ENCODE measurements around the gene SMIM29. TPM values are rescaled to one million over a fixed set of nuclear protein-coding genes. Genes with fewer than 3 reads are reported as not detected.

Gene SMIM29
- total and polyA plus RNA-seq, 5 donors: 17.0 to 34.8 (median 23.9) TPM

DNA sequence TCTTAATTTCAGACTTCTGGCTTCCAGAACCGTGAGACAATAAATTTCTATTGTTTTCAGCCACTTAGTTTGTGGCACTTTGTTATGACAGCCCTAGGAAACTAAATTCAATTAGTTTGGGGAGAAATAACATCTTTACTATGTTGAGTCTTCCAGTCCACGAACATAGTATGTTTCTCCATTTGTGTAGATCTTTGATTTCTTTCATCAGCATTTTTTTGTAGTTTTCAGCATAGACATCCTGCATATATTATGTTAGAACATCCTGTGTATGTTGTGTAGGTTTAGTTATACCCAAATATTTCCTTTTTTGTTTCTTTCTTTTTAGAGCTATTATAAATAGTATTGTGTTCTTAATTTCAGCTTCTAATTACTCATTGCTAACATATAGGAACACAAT is 30.1 kb downstream of the SMIM29 start:
- whole genome bisulfite sequencing: 63% methylated on average over 2 of the region's 2 CpGs
- Histone ChIP-seq H3K9me3 (ENCODE audit: control insufficient read depth, low read length) (no peaks in the 10 kb centered on the region), H3K4me3 (ENCODE audit: low read length) (no peak overlapping the region), H3K4me1 (ENCODE audit: control insufficient read depth, insufficient read depth, low read length) (no peaks in the 10 kb centered on the region), H3K27ac (ENCODE audit: low read length) (no peak overlapping the region), H3K27me3 (ENCODE audit: control insufficient read depth, insufficient read depth) (no peaks in the 10 kb centered on the region)
- ATAC-seq (no peak), DNase-seq (no peak)
- intact Hi-C loops (cut with DNase I): no loop called here

DNA sequence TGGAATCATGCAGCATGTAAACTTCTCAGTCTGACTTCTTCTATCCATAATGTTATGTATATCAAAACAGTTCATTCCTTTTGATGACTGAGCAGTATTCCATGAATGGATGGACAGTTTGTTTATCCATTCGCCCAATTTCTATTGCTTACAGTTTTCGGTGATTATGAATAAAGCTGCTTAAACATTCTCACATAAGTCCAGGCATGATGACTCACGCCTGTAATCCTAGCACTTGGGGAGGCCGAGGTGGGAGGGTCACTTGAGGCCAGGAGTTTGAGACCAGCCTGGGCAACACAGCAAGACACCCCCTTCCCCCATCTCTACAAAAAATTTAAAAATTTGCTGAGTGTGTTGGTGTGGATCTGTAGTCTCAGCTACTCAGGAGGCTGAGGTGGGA is 35.0 kb downstream of the SMIM29 start:
- intact Hi-C loops (cut with DNase I): no loop called here
- Histone ChIP-seq H3K4me3 (ENCODE audit: low read length) (no peak overlapping the region), H3K4me1 (ENCODE audit: control insufficient read depth, insufficient read depth, low read length) (no peaks in the 10 kb centered on the region), H3K9me3 (ENCODE audit: control insufficient read depth, low read length) (no peaks in the 10 kb centered on the region), H3K27me3 (ENCODE audit: control insufficient read depth, insufficient read depth) (no peaks in the 10 kb centered on the region), H3K27ac (ENCODE audit: low read length) (no peak overlapping the region)
- DNase-seq (no peak), ATAC-seq (no peak)
- WGBS: 87% methylated on average over 4 of the region's 4 CpGs

DNA sequence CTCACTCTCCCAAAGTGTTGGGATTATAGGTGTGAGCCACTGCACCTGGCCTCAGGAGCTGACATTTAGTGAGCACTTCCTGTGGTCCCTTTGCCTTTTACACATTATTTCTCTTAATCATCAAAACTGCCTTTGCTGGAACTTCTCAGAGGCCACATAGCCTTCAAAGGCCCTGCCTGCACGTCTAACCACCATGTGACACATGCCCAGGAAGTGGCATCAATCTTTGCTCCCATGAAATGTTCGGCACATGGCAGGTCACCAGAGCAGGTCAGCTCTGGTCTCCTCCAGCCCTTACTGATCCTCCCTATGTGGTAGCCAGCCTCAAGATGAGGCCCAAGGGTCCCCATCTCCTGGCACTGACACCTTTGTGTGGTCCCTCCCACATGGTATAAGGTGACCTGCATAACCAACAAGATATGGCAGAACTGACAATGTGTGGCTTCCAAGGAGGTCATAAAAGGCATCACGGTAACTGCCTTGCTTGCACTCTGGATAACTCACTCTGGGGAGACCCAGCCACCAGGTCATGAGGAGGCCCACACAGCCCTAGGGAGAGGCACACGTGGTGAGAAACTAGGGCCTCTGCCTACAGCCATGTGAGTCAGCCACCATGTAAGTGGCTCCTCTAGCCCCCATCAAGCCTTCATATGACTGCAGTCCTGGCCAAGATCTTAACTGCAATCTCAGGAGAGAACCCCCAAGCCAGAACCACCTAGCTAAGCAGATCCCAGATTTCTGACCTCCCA is 40.9 kb downstream of the SMIM29 start:
- ATAC-seq (no peak), DNase-seq (no peak)
- Histone ChIP-seq H3K27me3 (ENCODE audit: control insufficient read depth, insufficient read depth) (no peaks in the 10 kb centered on the region), H3K4me3 (ENCODE audit: low read length) (no peak overlapping the region), H3K27ac (ENCODE audit: low read length) (no peak overlapping the region), H3K4me1 (ENCODE audit: control insufficient read depth, insufficient read depth, low read length) (no peaks in the 10 kb centered on the region), H3K9me3 (ENCODE audit: control insufficient read depth, low read length) (no peaks in the 10 kb centered on the region)
- WGBS: 85% methylated on average over 4 of the region's 4 CpGs
- intact Hi-C loops (cut with DNase I): no loop called here

DNA sequence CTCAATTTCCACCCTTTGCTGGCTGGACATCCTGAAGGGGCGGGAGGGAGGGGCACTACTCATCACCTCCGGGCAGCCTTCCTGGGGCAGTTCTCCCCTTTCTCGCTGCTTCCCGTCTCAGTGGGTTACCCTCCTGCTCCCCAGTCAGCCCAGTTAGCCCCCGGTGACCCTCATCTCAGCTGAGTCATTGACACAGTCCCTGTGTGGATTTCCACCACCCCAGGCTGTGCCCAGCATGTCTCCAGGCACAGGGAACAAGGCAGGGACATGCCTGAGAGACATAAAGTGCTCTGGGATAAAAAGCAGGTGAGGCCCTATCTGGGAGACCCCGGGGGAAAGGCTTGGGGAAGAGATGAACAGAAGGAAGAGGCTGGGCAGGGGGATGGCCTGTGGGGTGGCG is 42.1 kb downstream of the SMIM29 start:
- DNase-seq: no peak
- intact Hi-C loops (cut with DNase I): no loop called here
- ATAC-seq: no peak
- H3K9me3 ChIP-seq (ENCODE audit: control insufficient read depth, low read length): no peaks in the 10 kb centered on the region
- H3K27ac ChIP-seq (ENCODE audit: low read length): no peak overlapping the region
- no peaks in the 10 kb centered on the region for H3K27me3 ChIP-seq (ENCODE audit: control insufficient read depth, insufficient read depth)
- no peak overlapping the region for H3K4me3 ChIP-seq (ENCODE audit: low read length)
- WGBS: 65% methylated on average over 7 of the region's 7 CpGs
- no peaks in the 10 kb centered on the region for H3K4me1 ChIP-seq (ENCODE audit: control insufficient read depth, insufficient read depth, low read length)

DNA sequence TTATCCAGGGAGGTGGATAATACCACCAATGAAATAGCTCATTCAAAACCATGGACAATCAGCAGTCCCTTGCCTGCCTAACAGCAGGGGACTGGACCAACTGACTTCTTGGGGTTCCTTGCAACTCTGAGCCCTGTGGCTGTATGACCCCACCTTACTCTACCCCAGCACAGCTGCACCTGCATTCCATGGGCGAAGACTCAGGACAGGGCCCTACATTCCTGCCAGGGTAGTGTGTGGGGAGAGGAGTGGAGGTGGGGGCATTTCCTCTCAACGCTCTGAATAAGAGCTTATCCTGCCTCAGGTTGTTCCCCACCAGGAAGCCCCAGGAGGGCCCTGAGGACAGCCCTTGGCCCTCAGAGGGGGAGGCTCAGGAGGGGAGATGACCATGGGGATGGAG is 42.9 kb downstream of the SMIM29 start:
- 73% methylated on average over 2 of the region's 2 CpGs for WGBS
- Histone ChIP-seq H3K4me3 (ENCODE audit: low read length) (no peak overlapping the region), H3K9me3 (ENCODE audit: control insufficient read depth, low read length) (no peaks in the 10 kb centered on the region), H3K27ac (ENCODE audit: low read length) (no peak overlapping the region), H3K4me1 (ENCODE audit: control insufficient read depth, insufficient read depth, low read length) (no peaks in the 10 kb centered on the region), H3K27me3 (ENCODE audit: control insufficient read depth, insufficient read depth) (no peaks in the 10 kb centered on the region)
- DNase-seq: no peak
- intact Hi-C loops (cut with DNase I): no loop called here
- ATAC-seq: no peak

DNA sequence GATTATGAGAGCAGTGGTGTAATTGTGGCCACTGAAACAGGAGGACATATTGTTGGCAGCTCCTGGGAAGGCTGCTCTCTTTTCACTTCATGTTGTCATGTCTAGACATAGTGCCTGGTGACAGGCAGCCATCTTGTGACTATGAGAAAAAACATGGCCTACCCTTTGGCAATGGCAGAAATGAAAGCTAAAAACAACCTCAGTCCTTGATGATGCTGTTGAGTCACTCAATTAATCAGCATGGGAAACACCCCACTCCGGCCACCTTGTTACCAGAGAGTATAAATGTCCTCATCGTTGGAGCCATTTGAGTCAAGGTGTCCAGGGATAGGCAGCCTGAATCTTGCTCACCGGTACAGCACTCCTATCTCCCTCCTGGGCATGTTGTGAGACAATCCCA is 43.3 kb downstream of the SMIM29 start:
- DNase-seq: no peak
- ATAC-seq: no peak
- intact Hi-C loops (cut with DNase I): no loop called here
- Histone ChIP-seq H3K4me3 (ENCODE audit: low read length) (no peak overlapping the region), H3K27ac (ENCODE audit: low read length) (no peak overlapping the region), H3K9me3 (ENCODE audit: control insufficient read depth, low read length) (no peaks in the 10 kb centered on the region), H3K4me1 (ENCODE audit: control insufficient read depth, insufficient read depth, low read length) (no peaks in the 10 kb centered on the region), H3K27me3 (ENCODE audit: control insufficient read depth, insufficient read depth) (no peaks in the 10 kb centered on the region)
- WGBS: 87% methylated on average over 3 of the region's 3 CpGs

DNA sequence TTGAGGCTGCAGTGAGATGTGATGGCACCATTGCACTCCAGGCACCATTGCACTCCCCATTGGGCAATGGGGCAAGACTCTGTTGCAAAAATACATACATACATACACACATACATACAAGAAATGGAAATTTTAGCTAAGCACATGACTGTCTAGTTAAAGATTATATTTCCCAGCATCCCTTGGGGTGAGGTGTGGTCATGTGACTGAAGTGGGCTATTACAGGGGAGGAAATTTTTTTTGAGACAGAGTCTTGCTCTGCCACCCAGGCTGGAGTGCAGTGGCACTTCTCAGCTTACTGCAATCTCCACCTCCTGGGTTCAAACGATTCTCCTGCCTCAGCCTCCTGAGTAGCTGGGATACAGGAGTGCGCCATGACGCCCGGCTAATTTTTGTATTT is 44.1 kb downstream of the SMIM29 start:
- Histone ChIP-seq H3K4me3 (ENCODE audit: low read length) (no peak overlapping the region), H3K27me3 (ENCODE audit: control insufficient read depth, insufficient read depth) (no peaks in the 10 kb centered on the region), H3K27ac (ENCODE audit: low read length) (no peak overlapping the region), H3K9me3 (ENCODE audit: control insufficient read depth, low read length) (no peaks in the 10 kb centered on the region), H3K4me1 (ENCODE audit: control insufficient read depth, insufficient read depth, low read length) (no peaks in the 10 kb centered on the region)
- ATAC-seq: no peak
- intact Hi-C loops (cut with DNase I): no loop called here
- no peak for DNase-seq
- 95% methylated on average over 4 of the region's 4 CpGs for WGBS

DNA sequence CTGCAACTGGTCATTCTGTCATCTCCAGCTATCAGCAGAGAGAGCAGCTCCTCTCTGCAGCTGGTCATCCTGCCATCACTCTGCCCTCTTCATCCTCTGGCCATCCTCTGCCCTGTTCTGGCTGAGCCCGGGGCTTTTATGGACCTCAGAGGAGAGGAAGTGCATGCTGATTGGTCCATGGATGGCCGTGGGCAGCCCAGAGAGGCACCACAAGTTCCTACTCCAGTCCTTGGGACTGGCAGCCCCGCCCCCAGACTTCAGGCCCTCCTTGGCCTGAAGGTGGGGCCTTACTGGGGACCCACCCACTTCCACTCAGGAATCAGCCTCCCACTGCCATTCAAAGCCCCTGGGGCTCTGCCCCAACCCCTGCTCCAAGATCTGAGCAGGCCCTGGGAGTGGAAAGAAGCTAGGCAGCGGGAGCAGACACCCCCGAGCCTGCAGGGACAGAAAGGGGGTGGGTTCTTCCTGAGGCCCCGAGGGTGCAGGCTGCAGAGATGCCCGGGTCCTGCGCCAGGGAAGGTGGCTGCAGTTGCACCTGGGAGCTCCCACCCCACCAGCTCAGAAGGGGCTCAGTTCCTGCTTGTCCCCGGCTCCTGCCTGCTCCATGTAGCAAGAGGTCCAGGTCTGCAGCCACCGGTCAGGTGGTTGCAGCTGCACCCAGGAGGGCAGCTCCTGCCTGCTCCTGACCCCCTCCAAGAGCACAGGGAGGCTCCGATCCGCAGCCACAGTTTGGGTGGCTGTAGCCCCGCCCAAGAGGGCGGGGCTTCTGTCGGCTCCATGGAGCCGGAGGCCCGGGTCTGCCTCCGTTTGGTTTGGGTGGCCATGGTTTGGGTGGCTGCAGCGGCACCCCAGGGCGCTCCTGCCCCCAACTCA is 46.2 kb downstream of the SMIM29 start:
- Histone ChIP-seq H3K27ac (ENCODE audit: low read length) (no peak overlapping the region), H3K27me3 (ENCODE audit: control insufficient read depth, insufficient read depth) (no peaks in the 10 kb centered on the region), H3K9me3 (ENCODE audit: control insufficient read depth, low read length) (no peaks in the 10 kb centered on the region), H3K4me3 (ENCODE audit: low read length) (no peak overlapping the region), H3K4me1 (ENCODE audit: control insufficient read depth, insufficient read depth, low read length) (no peaks in the 10 kb centered on the region)
- WGBS: 78% methylated on average over 20 of the region's 20 CpGs
- intact Hi-C loops (cut with DNase I): no loop called here
- DNase-seq (no peak), ATAC-seq (no peak)

DNA sequence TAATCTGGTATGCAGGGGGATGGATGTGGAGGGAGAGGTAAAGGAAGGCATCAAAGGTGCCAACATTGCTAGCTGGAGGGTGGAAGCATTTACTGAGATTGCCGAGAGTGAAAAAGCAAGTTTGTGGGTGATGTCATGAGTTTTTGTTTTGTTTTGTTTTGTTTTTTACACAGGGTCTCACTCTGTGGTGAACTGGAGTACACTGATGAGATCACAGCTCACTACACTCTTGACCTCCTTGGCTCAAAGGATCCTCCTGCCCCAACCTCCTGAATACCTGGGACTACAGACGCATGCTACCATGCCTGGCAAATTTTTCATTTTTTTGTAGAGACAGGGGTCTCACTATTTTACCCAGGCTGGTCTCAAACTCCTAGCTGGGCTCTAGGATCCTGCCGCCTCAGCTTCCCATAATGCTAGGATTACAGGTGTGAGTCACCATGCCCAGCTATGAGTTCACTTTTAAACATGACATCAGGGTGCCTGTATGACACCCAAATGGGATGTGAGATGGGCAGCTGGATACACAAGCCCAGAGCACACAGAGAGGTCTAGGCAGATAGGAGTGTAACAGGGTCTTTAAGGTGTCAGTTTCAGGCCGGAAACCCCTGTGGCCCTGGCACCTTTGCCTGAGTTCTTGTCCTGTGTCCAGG is 47.2 kb downstream of the SMIM29 start:
- H3K4me1 ChIP-seq (ENCODE audit: control insufficient read depth, insufficient read depth, low read length): no peaks in the 10 kb centered on the region
- no peak overlapping the region for H3K4me3 ChIP-seq (ENCODE audit: low read length)
- WGBS: 90% methylated on average over 4 of the region's 4 CpGs
- ATAC-seq (no peak), DNase-seq (no peak)
- intact Hi-C loops (cut with DNase I): no loop called here
- H3K9me3 ChIP-seq (ENCODE audit: control insufficient read depth, low read length): no peaks in the 10 kb centered on the region
- H3K27ac ChIP-seq (ENCODE audit: low read length): no peak overlapping the region
- no peaks in the 10 kb centered on the region for H3K27me3 ChIP-seq (ENCODE audit: control insufficient read depth, insufficient read depth)

DNA sequence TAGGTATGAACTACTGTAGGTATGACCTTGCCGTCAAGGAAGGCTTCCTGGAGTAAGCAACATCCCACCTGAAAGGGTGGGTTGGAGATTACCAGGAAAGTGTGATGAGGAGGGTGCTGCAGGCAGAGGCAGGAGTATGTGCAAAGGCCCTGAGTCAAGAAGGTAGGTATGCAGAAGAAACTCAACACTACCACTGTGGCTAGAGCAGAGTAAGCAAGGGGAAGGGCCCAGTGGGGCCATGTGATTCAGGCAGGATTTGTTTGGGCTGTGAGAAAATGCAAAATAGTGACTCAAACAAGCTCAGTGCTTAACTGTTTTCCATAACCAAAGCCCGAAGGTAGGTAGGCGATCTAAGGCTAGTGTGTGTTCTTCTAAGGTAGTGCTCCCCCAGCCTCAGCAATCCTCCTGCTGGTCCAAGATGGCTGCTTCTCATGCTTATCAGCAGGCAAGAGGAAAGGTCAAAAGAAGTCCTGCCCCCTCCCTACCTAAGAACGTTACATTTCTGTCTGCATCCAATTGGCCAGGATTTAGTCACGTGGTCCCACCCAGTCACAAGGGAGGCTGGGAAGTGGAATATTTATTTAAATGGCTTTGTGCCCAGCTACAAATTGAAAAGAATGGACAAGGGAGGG is 48.4 kb downstream of the SMIM29 start:
- 66% methylated on average over 5 of the region's 5 CpGs for WGBS

DNA sequence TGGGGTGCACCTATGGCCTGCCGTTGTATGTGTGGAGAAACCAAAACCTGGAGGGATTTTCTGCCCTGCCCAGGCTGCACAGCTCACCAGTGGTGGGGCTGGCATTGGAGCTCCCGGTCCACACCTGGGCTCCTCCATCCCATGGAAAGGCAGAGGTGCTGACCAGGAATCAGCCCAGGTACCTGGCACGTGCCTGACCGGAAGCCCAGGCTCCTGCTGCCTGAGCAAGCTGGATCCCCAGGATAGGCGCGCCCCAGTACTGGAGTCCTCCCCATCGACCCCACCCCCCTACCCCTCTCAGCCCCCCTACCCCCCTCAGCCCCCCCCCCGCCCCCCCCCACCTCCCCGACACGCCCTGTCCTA is 52.0 kb downstream of the SMIM29 start:
- H3K4me1 ChIP-seq (ENCODE audit: control insufficient read depth, insufficient read depth, low read length): no peaks in the 10 kb centered on the region
- H3K27ac ChIP-seq (ENCODE audit: low read length): no peak overlapping the region
- DNase-seq (no peak), ATAC-seq (no peak)
- no peaks in the 10 kb centered on the region for H3K27me3 ChIP-seq (ENCODE audit: control insufficient read depth, insufficient read depth)
- H3K4me3 ChIP-seq (ENCODE audit: low read length): peak overlapping the region; percentile 55
- H3K9me3 ChIP-seq (ENCODE audit: control insufficient read depth, low read length): no peaks in the 10 kb centered on the region
- intact Hi-C loops (cut with DNase I): loop anchor here in 3 of 4 donors (2.0 to 10.0 kb wide), 5 partner anchors 35 to 408 kb away; partner anchors contain the start of gene HMGA1 (in 1 of the 3)
- 62% methylated on average over 10 of the region's 10 CpGs for WGBS

More for the DNA sequence above, 48.4 kb downstream of the SMIM29 start:
- intact Hi-C loops (cut with DNase I): no loop called here
- no peak for DNase-seq
- H3K9me3 ChIP-seq (ENCODE audit: control insufficient read depth, low read length): no peaks in the 10 kb centered on the region
- H3K4me3 ChIP-seq (ENCODE audit: low read length): no peak overlapping the region
- H3K27ac ChIP-seq (ENCODE audit: low read length): no peak overlapping the region
- no peaks in the 10 kb centered on the region for H3K4me1 ChIP-seq (ENCODE audit: control insufficient read depth, insufficient read depth, low read length)
- H3K27me3 ChIP-seq (ENCODE audit: control insufficient read depth, insufficient read depth): no peaks in the 10 kb centered on the region
- ATAC-seq: no peak

All from right cardiac atrium (tissue), 5 donors.